ENCODE data around the gene NFATC1. TPM values are rescaled to one million over a fixed set of nuclear protein-coding genes. Genes with fewer than 3 reads are reported as not detected.
A peak's percentile ranks its signal among the peaks of the same experiment; 100 is the strongest.

The NFATC1 gene
- total RNA-seq, 2 donors from 2014 or later, result 1.6 to 4.3 TPM

GRCh38 chr18:79397247-79397829 lies 1.6 kb downstream of the NFATC1 start:
- intact Hi-C loops (cut with DNase I), result no loop called here
- peaks cover 56% of the 10 kb centered on the region for H3K27me3 ChIP-seq
- H3K9me3 ChIP-seq, result no peaks in the 10 kb centered on the region
- no peak overlapping the region for H3K9ac ChIP-seq (ENCODE audit: low read depth in 2 of 2, low read length in 2 of 2)
- no peak overlapping the region for H3K27ac ChIP-seq
- TF ChIP-seq CTCF (IDR thresholded peaks at IDR 0.05), result no peak
- H3K36me3 ChIP-seq, result no peaks in the 10 kb centered on the region
- DNase-seq, result no peak
- peaks cover 4% of the 10 kb centered on the region for H3K4me1 ChIP-seq
- peak overlapping the region; percentile 42 for H3K4me3 ChIP-seq

GRCh38 chr18:79397830-79398761 lies 2.4 kb downstream of the NFATC1 start:
- no peak for TF ChIP-seq CTCF (IDR thresholded peaks at IDR 0.05)
- H3K27ac ChIP-seq, result no peak overlapping the region
- H3K27me3 ChIP-seq, result peaks cover 49% of the 10 kb centered on the region
- H3K36me3 ChIP-seq, result no peaks in the 10 kb centered on the region
- no peak overlapping the region for H3K4me3 ChIP-seq
- H3K9ac ChIP-seq (ENCODE audit: low read depth in 2 of 2, low read length in 2 of 2), result no peak overlapping the region
- H3K4me1 ChIP-seq, result peaks cover 2% of the 10 kb centered on the region
- no peaks in the 10 kb centered on the region for H3K9me3 ChIP-seq
- intact Hi-C loops (cut with DNase I), result no loop called here
- no peak for DNase-seq

- peak overlapping the region; percentile 40 for H3K27ac ChIP-seq
- H3K4me3 ChIP-seq, result peak overlapping the region; percentile 50
- TF ChIP-seq CTCF (IDR thresholded peaks at IDR 0.05), result no peak
- intact Hi-C loops (cut with DNase I), result no loop called here
- no peak for DNase-seq
- peaks cover 41% of the 10 kb centered on the region for H3K27me3 ChIP-seq
- H3K4me1 ChIP-seq, result no peaks in the 10 kb centered on the region
- H3K9me3 ChIP-seq, result no peaks in the 10 kb centered on the region
- peak overlapping the region in 1 of 2 donors; percentile 63 for H3K9ac ChIP-seq (ENCODE audit: low read depth in 2 of 2, low read length in 2 of 2)
- no peaks in the 10 kb centered on the region for H3K36me3 ChIP-seq
Measured at GRCh38 chr18:79399275-79400081, 3.7 kb downstream of the NFATC1 start.

- peaks cover 34% of the 10 kb centered on the region for H3K27me3 ChIP-seq
- peak overlapping the region in 1 of 2 donors; percentile 63 for H3K9ac ChIP-seq (ENCODE audit: low read depth in 2 of 2, low read length in 2 of 2)
- H3K4me3 ChIP-seq, result peak overlapping the region; percentile 50
- intact Hi-C loops (cut with DNase I), result no loop called here
- peak; percentile 66 for DNase-seq
- peak overlapping the region; percentile 52 for H3K27ac ChIP-seq
- no peaks in the 10 kb centered on the region for H3K9me3 ChIP-seq
- no peak for TF ChIP-seq CTCF (IDR thresholded peaks at IDR 0.05)
- H3K36me3 ChIP-seq, result no peaks in the 10 kb centered on the region
- H3K4me1 ChIP-seq, result no peaks in the 10 kb centered on the region
Measured at GRCh38 chr18:79400091-79400590, 4.4 kb downstream of the NFATC1 start.
